Stimulated activated CD4-positive, alpha-beta T cell treated with anti-CD3 and anti-CD28 coated beads, Interleukin-4, amount 100 ng/mL, for 4 hours (primary cell): ENCODE results near the gene RAB40AL.

Experiments used
- DNase-seq, 2 experiments: peaks; one replicate each; pipeline ENCODE4 v3.0.0-alpha.2; 2020

Gene RAB40AL

DNA sequence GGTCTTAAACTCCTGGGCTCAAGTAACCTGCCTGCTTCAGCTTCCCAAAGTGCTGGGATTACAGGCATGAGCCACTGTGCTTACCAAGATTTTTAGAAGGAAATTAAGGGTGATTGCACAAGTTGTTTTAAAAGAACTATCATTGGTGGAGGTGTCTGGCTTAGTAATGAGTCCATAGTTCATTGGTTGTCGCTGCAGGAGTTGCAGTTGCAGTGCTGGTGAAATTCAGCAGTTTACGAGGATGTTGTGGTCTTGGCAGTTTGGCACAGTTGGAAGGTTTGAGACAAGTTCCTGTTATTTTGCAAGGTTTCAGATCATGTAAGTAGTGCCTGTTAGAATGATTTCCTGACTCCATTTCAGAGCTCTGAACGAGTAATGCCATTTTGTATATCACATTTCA lies 48.1 kb downstream of the RAB40AL start:
- DNase-seq: no peak
